ENCODE measurements around the gene RPS6KA2. TPM values are rescaled to one million over a fixed set of nuclear protein-coding genes. Genes with fewer than 3 reads are reported as not detected.
A peak's percentile ranks its signal among the peaks of the same experiment; 100 is the strongest.
"Not testable (repeated sequence)": the region's sequence is repeated elsewhere in the genome, so short reads cannot be mapped to it uniquely, and the experiment has no call there.

RPS6KA2 gene
- total RNA-seq, 1 donor from 2014 or later: 33.7 TPM

- DNase-seq (ENCODE audit: low read depth, low spot score): no peak
- no peaks in the 10 kb centered on the region for H3K9me3 Mint-ChIP-seq
- H3K36me3 Mint-ChIP-seq (ENCODE audit: low read depth): peaks cover 13% of the 10 kb centered on the region
- no peak overlapping the region for H3K4me3 Mint-ChIP-seq
- H3K27ac Mint-ChIP-seq (ENCODE audit: unreplicated experiment): peak overlapping the region; percentile 38
- H3K27me3 Mint-ChIP-seq (ENCODE audit: low read depth): no peaks in the 10 kb centered on the region
- peaks cover 34% of the 10 kb centered on the region for H3K4me1 Mint-ChIP-seq
- no peak for TF ChIP-seq CTCF (conservative IDR thresholded peaks at IDR 0.05)
Measured at GRCh38 chr6:166539543-166539942, 87.5 kb downstream of the RPS6KA2 start.

GRCh38 chr6:166539011-166539385, 88.1 kb downstream of the RPS6KA2 start:
- peaks cover 34% of the 10 kb centered on the region for H3K4me1 Mint-ChIP-seq
- peaks cover 12% of the 10 kb centered on the region for H3K36me3 Mint-ChIP-seq (ENCODE audit: low read depth)
- H3K9me3 Mint-ChIP-seq; H3K27me3 Mint-ChIP-seq (ENCODE audit: low read depth); H3K27ac Mint-ChIP-seq (ENCODE audit: unreplicated experiment); H3K4me3 Mint-ChIP-seq; DNase-seq (ENCODE audit: low read depth, low spot score): not testable (repeated sequence)

- peak overlapping the region; percentile 57 for H3K27ac Mint-ChIP-seq (ENCODE audit: unreplicated experiment)
- peaks cover 11% of the 10 kb centered on the region for H3K36me3 Mint-ChIP-seq (ENCODE audit: low read depth)
- no peaks in the 10 kb centered on the region for H3K9me3 Mint-ChIP-seq
- no peak for TF ChIP-seq CTCF (conservative IDR thresholded peaks at IDR 0.05)
- peaks cover 32% of the 10 kb centered on the region for H3K4me1 Mint-ChIP-seq
- H3K27me3 Mint-ChIP-seq (ENCODE audit: low read depth): no peaks in the 10 kb centered on the region
- no peak overlapping the region for H3K4me3 Mint-ChIP-seq
- DNase-seq (ENCODE audit: low read depth, low spot score): no peak
Measured at GRCh38 chr6:166538297-166539010, 88.6 kb downstream of the RPS6KA2 start.

GRCh38 chr6:166534658-166535406, 92.2 kb downstream of the RPS6KA2 start:
- TF ChIP-seq CTCF (conservative IDR thresholded peaks at IDR 0.05): no peak
- Mint-ChIP-seq H3K9me3 (peaks cover under 1% of the 10 kb centered on the region), H3K4me3 (no peak overlapping the region), H3K27ac (ENCODE audit: unreplicated experiment) (no peak overlapping the region), H3K27me3 (ENCODE audit: low read depth) (no peaks in the 10 kb centered on the region), H3K4me1 (peaks cover 7% of the 10 kb centered on the region), H3K36me3 (ENCODE audit: low read depth) (peaks cover 9% of the 10 kb centered on the region)
- no peak for DNase-seq (ENCODE audit: low read depth, low spot score)

- no peak for TF ChIP-seq CTCF (conservative IDR thresholded peaks at IDR 0.05)
- peaks cover 4% of the 10 kb centered on the region for H3K9me3 Mint-ChIP-seq
- H3K27me3 Mint-ChIP-seq (ENCODE audit: low read depth): no peaks in the 10 kb centered on the region
- H3K27ac Mint-ChIP-seq (ENCODE audit: unreplicated experiment): no peak overlapping the region
- no peak overlapping the region for H3K4me3 Mint-ChIP-seq
- no peaks in the 10 kb centered on the region for H3K4me1 Mint-ChIP-seq
- peaks cover 22% of the 10 kb centered on the region for H3K36me3 Mint-ChIP-seq (ENCODE audit: low read depth)
- DNase-seq (ENCODE audit: low read depth, low spot score): no peak
Measured at GRCh38 chr6:166533205-166533824, 93.7 kb downstream of the RPS6KA2 start.

All from neural crest cell (in vitro differentiated cells).